Measurements from ENCODE around the gene NLRC5. TPM values are rescaled to one million over a fixed set of nuclear protein-coding genes. Genes with fewer than 3 reads are reported as not detected.
"Not testable (repeated sequence)": the region's sequence is repeated elsewhere in the genome, so short reads cannot be mapped to it uniquely, and the experiment has no call there.

NLRC5 gene
- total RNA-seq, 1 donor from 2014 or later = 4.5 TPM

- peak overlapping the region; percentile 66 for H3K4me3 ChIP-seq (ENCODE audit: low read depth, low read length)
- no peak for DNase-seq (ENCODE audit: low read depth)
- no peak for TF ChIP-seq CTCF (conservative IDR thresholded peaks at IDR 0.05; ENCODE audit: low read depth, low read length)
Observed at GRCh38 chr16:57093666-57094564, 104.6 kb downstream of the NLRC5 start.

- no peak for DNase-seq (ENCODE audit: low read depth)
- no peak overlapping the region for H3K4me3 ChIP-seq (ENCODE audit: low read depth, low read length)
- TF ChIP-seq CTCF (conservative IDR thresholded peaks at IDR 0.05; ENCODE audit: low read depth, low read length) = no peak
Observed at GRCh38 chr16:57094911-57095310, 105.6 kb downstream of the NLRC5 start.

GRCh38 chr16:57096192-57096591, 106.8 kb downstream of the NLRC5 start:
- H3K4me3 ChIP-seq (ENCODE audit: low read depth, low read length) = no peak overlapping the region
- no peak for DNase-seq (ENCODE audit: low read depth)
- TF ChIP-seq CTCF (conservative IDR thresholded peaks at IDR 0.05; ENCODE audit: low read depth, low read length) = no peak

GRCh38 chr16:57096793-57097192, 107.4 kb downstream of the NLRC5 start:
- no peak for TF ChIP-seq CTCF (conservative IDR thresholded peaks at IDR 0.05; ENCODE audit: low read depth, low read length)

GRCh38 chr16:57098188-57098841, 109.0 kb downstream of the NLRC5 start:
- no peak overlapping the region for H3K4me3 ChIP-seq (ENCODE audit: low read depth, low read length)
- TF ChIP-seq CTCF (conservative IDR thresholded peaks at IDR 0.05; ENCODE audit: low read depth, low read length) = no peak
- no peak for DNase-seq (ENCODE audit: low read depth)

More at GRCh38 chr16:57096793-57097192, 107.4 kb downstream of the NLRC5 start:
- no peak for DNase-seq (ENCODE audit: low read depth)
- no peak overlapping the region for H3K4me3 ChIP-seq (ENCODE audit: low read depth, low read length)

- not testable (repeated sequence) for H3K4me3 ChIP-seq (ENCODE audit: low read depth, low read length)
- peak; percentile 10 for DNase-seq (ENCODE audit: low read depth)
Observed at GRCh38 chr16:57099965-57100364, 110.6 kb downstream of the NLRC5 start.

- no peak for DNase-seq (ENCODE audit: low read depth)
- no peak overlapping the region for H3K4me3 ChIP-seq (ENCODE audit: low read depth, low read length)
- no peak for TF ChIP-seq CTCF (conservative IDR thresholded peaks at IDR 0.05; ENCODE audit: low read depth, low read length)
Observed at GRCh38 chr16:57100445-57100844, 111.1 kb downstream of the NLRC5 start.
